Stomach (tissue), 9 donors: ENCODE results near the gene MRPL30. TPM values are rescaled to one million over a fixed set of nuclear protein-coding genes. Genes with fewer than 3 reads are reported as not detected.

Experiments
- DNase-seq, 2 donors: peaks; one replicate each; pipeline versions ENCODE4 v3.0.0 to v3.0.0-alpha.2; 2013 to 2019
- H3K27ac ChIP-seq, 5 donors: fragments of 200-600 bp in 4 of 5; sonication (generic) in 4 of 5; one replicate each; pipeline ENCODE4 v1.5.1; 2013 to 2019; ENCODE audit warnings: mild to moderate bottlenecking in 1 of 5, moderate library complexity in 1 of 5
- H3K27me3 ChIP-seq, 3 donors: fragments of 200-600 bp; sonication (generic); one replicate each; pipeline ENCODE4 v1.5.1; 2017 to 2019; ENCODE audit warnings: mixed run types in 1 of 3
- H3K36me3 ChIP-seq, 4 donors: fragments of 200-600 bp; sonication (generic); 1 replicate in 3 of 4; 2 replicates in 1 of 4; pipeline ENCODE4 v1.5.1; 2016 to 2019
- H3K4me1 ChIP-seq, 4 donors: fragments of 200-600 bp; sonication (generic); one replicate each; pipeline ENCODE4 v1.5.1; 2016 to 2019
- H3K4me3 ChIP-seq, 4 donors: fragments of 200-600 bp; sonication (generic) in 3 of 4; one replicate each; pipeline ENCODE4 v1.5.1; 2016 to 2019; ENCODE audit warnings: mild to moderate bottlenecking in 1 of 4
- H3K9me3 ChIP-seq, 4 donors: fragments of 200-600 bp; sonication (generic); one replicate each; pipeline ENCODE4 v1.5.1; 2016 to 2019
- EP300 ChIP-seq: sonication (generic); formaldehyde crosslinking; IDR thresholded peaks from one replicate; pipeline ENCODE4 v1.6.1; 2017; ENCODE audit warnings: antibody characterized with exemption
- POLR2A ChIP-seq, 4 donors: fragments of 450-650 bp; IDR thresholded peaks; one replicate each; pipeline ENCODE4 v1.6.1; 2016; ENCODE audit warnings: antibody characterized with exemption in 4 of 4, control low read depth in 2 of 4, mild to moderate bottlenecking in 1 of 4, moderate library complexity in 1 of 4
- POLR2AphosphoS5 ChIP-seq, 3 donors: sonication (generic); formaldehyde crosslinking; IDR thresholded peaks; one replicate each; pipeline ENCODE4 v1.6.1; 2016; ENCODE audit warnings: antibody characterized with exemption in 3 of 3
- WGBS, 5 donors: extraction: QIAGEN DNeasy Blood & Tissue Kit in 3 of 5; methylation state at CpG; one replicate each; pipeline versions ENCODE4 v1.1.5 to v1.1.7; 2013 to 2018; 5-methylcytosine and 5-hydroxymethylcytosine counted together
- intact Hi-C: fragments of 100-400 bp; cut with DNase I; formaldehyde crosslinking; loops from one replicate; pipeline ENCODE4 v1.15.1; 2023; ENCODE audit warnings: low total_unique reads
- polyA plus RNA-seq, 3 donors: library from polyadenylated mRNA; stranded (reverse); fragments of 200-250 nt; gene quantifications; one replicate each; pipeline ENCODE4 v1.2.3, GENCODE V29; 2013
- total RNA-seq, 5 donors: library from RNA; depleted of rRNA; stranded (reverse); fragments of >200 nt; gene quantifications; one replicate each; pipeline versions ENCODE4 v1.1.0 to v1.2.3, GENCODE V29; 2014 to 2016
- TF ChIP-seq, protein P1 (sequence below), 7 experiments: fragments of 450-650 bp in 4 of 7; fragments of 200-600 bp in 3 of 7; sonication (generic) in 3 of 7; IDR thresholded peaks; one replicate each; pipeline ENCODE4 v1.5.1; 2016 to 2019; ENCODE audit warnings: antibody characterized with exemption in 7 of 7, control low read depth in 2 of 7, mild to moderate bottlenecking in 1 of 7
- donor health status: healthy with polysubstance abuse.
- donor health status: Bipolar disorder and iron deficiency.
- donor health status: healthy.

The MRPL30 gene
- total and polyA plus RNA-seq, 8 donors: 1.4 to 97.4 (median 23.1) TPM

DNA sequence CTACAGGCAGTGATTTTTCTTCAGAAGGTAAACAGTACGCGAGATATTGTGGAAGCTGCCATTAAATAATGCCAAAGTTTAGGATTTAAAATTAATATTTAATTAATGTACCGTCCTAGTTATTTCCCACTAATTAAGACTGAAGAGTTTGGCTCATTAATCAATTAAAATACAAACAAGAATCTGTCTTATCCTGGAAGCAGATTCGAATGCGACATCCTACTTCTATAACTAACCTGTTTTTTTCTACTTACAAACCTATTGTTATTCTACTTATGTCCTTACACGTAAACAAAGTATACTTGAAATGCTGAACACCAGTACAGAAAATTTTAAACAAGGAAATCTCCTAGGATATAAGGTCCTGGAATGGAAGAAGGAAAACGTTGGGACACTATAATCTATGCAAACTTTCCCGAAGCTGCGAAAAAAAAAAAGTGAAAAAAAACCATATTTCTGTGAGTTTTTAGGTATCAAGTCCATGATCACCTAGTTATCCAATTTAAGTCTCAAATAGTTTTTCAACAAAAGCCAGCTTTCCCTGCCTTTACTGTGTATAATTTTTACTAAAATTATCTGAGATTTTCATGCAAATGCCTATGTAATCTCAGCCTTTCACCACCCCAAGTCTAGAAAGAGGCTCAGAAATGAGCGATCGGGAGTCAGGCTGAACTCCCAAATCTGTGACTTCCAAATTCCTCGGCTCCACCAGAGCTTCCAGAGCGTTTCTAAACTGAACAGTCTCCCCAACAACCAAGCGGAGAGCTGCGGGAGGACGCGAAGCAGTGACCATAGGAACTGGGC, 40.7 kb upstream of the MRPL30 start:
- TF ChIP-seq, protein P1, sequence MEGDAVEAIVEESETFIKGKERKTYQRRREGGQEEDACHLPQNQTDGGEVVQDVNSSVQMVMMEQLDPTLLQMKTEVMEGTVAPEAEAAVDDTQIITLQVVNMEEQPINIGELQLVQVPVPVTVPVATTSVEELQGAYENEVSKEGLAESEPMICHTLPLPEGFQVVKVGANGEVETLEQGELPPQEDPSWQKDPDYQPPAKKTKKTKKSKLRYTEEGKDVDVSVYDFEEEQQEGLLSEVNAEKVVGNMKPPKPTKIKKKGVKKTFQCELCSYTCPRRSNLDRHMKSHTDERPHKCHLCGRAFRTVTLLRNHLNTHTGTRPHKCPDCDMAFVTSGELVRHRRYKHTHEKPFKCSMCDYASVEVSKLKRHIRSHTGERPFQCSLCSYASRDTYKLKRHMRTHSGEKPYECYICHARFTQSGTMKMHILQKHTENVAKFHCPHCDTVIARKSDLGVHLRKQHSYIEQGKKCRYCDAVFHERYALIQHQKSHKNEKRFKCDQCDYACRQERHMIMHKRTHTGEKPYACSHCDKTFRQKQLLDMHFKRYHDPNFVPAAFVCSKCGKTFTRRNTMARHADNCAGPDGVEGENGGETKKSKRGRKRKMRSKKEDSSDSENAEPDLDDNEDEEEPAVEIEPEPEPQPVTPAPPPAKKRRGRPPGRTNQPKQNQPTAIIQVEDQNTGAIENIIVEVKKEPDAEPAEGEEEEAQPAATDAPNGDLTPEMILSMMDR (IDR thresholded peaks at IDR 0.05): no peak
- no peak for TF ChIP-seq POLR2AphosphoS5 (IDR thresholded peaks at IDR 0.05)
- no peak for TF ChIP-seq EP300
- no peak for TF ChIP-seq POLR2A (IDR thresholded peaks at IDR 0.05)
- 13 to 18% (median 14%) methylated on average over 16 to 17 of the region's 17 CpGs for WGBS, 5 donors
- peak overlapping the region; percentile 88 to 96 (median 93) for H3K27ac ChIP-seq
- no peak for DNase-seq
- peak overlapping the region; percentile 61 to 86 (median 76) for H3K4me3 ChIP-seq
- H3K9me3 ChIP-seq: no peaks in the 10 kb centered on the region
- H3K36me3 ChIP-seq: no peaks in the 10 kb centered on the region
- peaks cover 4 to 20% (median 18%) of the 10 kb centered on the region in 4 donors for H3K4me1 ChIP-seq
- H3K27me3 ChIP-seq: no peaks in the 10 kb centered on the region
- intact Hi-C loops: no loop called here

DNA sequence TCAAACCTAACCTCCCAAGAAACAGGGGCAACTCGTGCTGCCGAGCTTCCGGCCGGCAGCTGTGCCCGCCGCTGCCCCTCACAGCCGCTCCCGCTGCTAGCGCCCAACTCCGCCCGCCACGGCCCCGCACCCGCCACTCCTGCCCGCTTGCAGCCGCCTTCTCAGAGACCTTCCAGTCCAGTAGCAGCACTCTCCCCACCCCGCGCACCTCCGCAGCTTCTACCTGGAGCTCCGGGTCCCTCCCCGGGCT, 40.2 kb upstream of the MRPL30 start:
- no peaks in the 10 kb centered on the region for H3K9me3 ChIP-seq
- peak overlapping the region; percentile 88 to 96 (median 93) for H3K27ac ChIP-seq
- WGBS, 5 donors: 0 to 1% (median 0%) methylated on average over 17 to 21 of the region's 21 CpGs
- peak in 1 of 4 donors; percentile 68 for TF ChIP-seq POLR2A (IDR thresholded peaks at IDR 0.05)
- TF ChIP-seq EP300: no peak
- TF ChIP-seq, protein P1 (IDR thresholded peaks at IDR 0.05): no peak
- TF ChIP-seq POLR2AphosphoS5 (IDR thresholded peaks at IDR 0.05): no peak
- peak overlapping the region; percentile 61 to 86 (median 76) for H3K4me3 ChIP-seq
- H3K36me3 ChIP-seq: no peaks in the 10 kb centered on the region
- intact Hi-C loops: no loop called here
- no peaks in the 10 kb centered on the region for H3K27me3 ChIP-seq
- no peak for DNase-seq
- peaks cover 4 to 20% (median 18%) of the 10 kb centered on the region in 4 donors for H3K4me1 ChIP-seq

DNA sequence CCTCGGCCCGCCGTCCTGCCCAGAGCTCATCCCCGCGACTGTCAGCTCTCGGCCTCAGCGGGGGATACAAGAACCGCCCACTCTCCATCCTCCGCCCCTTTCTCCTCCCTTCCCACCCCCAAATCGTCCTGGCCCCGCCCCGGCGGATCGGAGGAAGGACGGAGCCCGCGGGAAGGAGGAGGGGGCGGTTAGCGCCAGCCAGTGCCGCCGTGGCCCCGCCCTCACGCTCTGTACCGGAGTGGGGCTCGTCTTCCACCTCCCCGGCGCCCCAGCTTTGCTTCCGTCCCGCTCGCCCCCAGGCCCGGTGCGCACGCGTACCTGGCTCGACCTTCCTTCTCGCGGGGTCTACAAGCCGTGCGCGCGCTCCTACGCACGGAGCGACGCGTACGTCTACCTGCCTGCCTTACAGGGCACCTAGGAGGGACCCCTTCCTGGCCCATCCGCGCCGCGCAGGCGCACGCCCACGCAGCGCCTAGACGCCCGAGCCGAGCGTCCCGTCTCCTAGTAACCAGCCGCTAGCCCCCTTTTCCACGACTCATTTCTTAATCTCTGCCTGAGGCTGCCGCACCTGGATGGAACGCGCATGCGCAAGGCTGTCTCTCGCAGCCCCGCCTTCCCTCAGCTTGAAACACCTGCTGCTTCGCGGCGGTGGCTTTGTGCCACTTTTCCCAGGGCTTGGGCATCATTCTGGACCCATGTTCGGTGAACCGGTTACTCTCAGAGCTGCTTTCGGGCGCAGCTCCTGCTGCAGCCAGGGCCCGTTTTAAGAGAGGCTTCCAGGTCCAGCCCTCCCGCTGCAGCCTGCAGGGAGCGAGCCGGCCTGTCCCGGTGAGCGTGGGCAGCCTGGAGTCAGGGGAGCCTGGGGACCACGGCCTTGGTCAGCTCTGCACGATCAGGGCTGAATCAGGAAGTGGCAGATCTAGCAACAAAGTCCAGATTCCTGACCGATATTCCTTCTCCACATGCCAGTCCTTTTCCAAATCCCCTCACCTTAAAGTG, 39.6 kb upstream of the MRPL30 start, which contains the start of gene C2orf15:
TSS of gene C2orf15 (plus strand) at position 598 of the 999 bp plus-strand sequence. CDS start 8,852 bp downstream, outside the sequence.
- peak; percentile 97 to 98 for DNase-seq
- Histone ChIP-seq H3K4me1 (peaks cover 4 to 20% (median 18%) of the 10 kb centered on the region in 4 donors), H3K4me3 (peak within 1 kb of the TSS; percentile 61 to 86 (median 76)), H3K27ac (peak within 1 kb of the TSS; percentile 88 to 96 (median 93)), H3K27me3 (no peaks in the 10 kb centered on the region), H3K9me3 (no peaks in the 10 kb centered on the region), H3K36me3 (no peaks in the 10 kb centered on the region)
- TF ChIP-seq POLR2AphosphoS5 (IDR thresholded peaks at IDR 0.05) (peak; percentile 52 to 80 (median 78)), POLR2A (IDR thresholded peaks at IDR 0.05) (peak in 1 of 4 donors; percentile 75), EP300 (no peak)
- 0 to 2% (median 0%) methylated on average over 42 to 84 of the region's 84 CpGs for WGBS, 5 donors
- intact Hi-C loops: no loop called here

DNA sequence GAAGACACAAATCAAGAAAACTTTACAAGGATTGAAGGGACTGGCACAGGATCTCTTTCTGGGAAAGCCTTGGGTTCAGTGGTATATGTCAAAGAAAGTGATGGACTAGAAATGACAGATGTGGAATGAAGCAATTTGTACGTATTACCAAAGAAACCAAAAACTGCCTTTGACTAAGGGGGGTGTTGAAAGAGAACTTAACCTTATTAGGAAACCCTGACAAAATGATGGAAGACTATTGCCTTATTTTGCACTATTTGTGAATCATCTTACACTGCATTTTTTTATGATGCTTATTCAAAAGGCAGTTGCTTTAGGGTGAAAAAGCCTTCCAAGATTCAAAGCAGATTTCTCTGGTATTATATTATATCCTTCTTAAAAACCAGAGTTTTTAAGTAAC, 30.3 kb upstream of the MRPL30 start:
- Histone ChIP-seq H3K4me3 (no peak overlapping the region), H3K27me3 (no peaks in the 10 kb centered on the region), H3K4me1 (peaks cover 7 to 23% (median 14%) of the 10 kb centered on the region in 4 donors), H3K36me3 (no peaks in the 10 kb centered on the region), H3K9me3 (no peaks in the 10 kb centered on the region), H3K27ac (no peak overlapping the region)
- TF ChIP-seq POLR2A (IDR thresholded peaks at IDR 0.05) (no peak), POLR2AphosphoS5 (IDR thresholded peaks at IDR 0.05) (no peak), EP300 (no peak)
- TF ChIP-seq, protein P1 (IDR thresholded peaks at IDR 0.05): no peak
- intact Hi-C loops: no loop called here
- no peak for DNase-seq
- WGBS, 5 donors: 76 to 91% (median 83%) methylated on average over 1 of the region's 1 CpG
